C1 segment of cervical spinal cord (tissue), 14 donors: ENCODE data around the gene CCDC188.
A peak's percentile ranks its signal among the peaks of the same experiment; 100 is the strongest.

Experiments
- DNase-seq, 14 donors: peaks; one replicate each; lab custom pipeline; 2025; lab: John Stamatoyannopoulos, UW

The CCDC188 gene

GRCh38 chr22:20123366-20124082, 27.3 kb downstream of the CCDC188 start:
- no peak for DNase-seq

GRCh38 chr22:20121856-20122415, 28.9 kb downstream of the CCDC188 start:
- DNase-seq, result no peak

- DNase-seq, result no peak
These were observed 32.4 kb downstream of the CCDC188 start for GRCh38 chr22:20118300-20119020.

- DNase-seq, result no peak
These were observed 33.1 kb downstream of the CCDC188 start for GRCh38 chr22:20117633-20118299.

GRCh38 chr22:20116951-20117632, 33.8 kb downstream of the CCDC188 start, which contains the start of gene TRMT2A:
Gene TRMT2A (minus strand): TSS chr22:20117226. CDS start chr22:20116906, 320 bp downstream.
- peak; percentile 89 to 99 (median 96) for DNase-seq

GRCh38 chr22:20116376-20116950, 34.4 kb downstream of the CCDC188 start:
- DNase-seq, result no peak

- no peak for DNase-seq
These were observed 35.0 kb downstream of the CCDC188 start, which contains the start of gene RANBP1 for GRCh38 chr22:20115691-20116375. Gene RANBP1 (plus strand): TSS chr22:20116104. CDS start chr22:20116185, 81 bp downstream.

GRCh38 chr22:20114506-20115475, 36.1 kb downstream of the CCDC188 start:
- no peak for DNase-seq

GRCh38 chr22:20113551-20114310, 37.1 kb downstream of the CCDC188 start:
- no peak for DNase-seq

- no peak for DNase-seq
These were observed 38.0 kb downstream of the CCDC188 start for GRCh38 chr22:20112623-20113511.

GRCh38 chr22:20111689-20112622, 38.9 kb downstream of the CCDC188 start:
- peak in 2 of 14 donors; percentile 47 to 52 for DNase-seq

- no peak for DNase-seq
These were observed 39.7 kb downstream of the CCDC188 start for GRCh38 chr22:20111045-20111688.

GRCh38 chr22:20110359-20110985, 40.4 kb downstream of the CCDC188 start:
- DNase-seq, result no peak

- no peak for DNase-seq
These were observed 41.2 kb downstream of the CCDC188 start for GRCh38 chr22:20109411-20110358.
